SKM-1 (cell line): ENCODE results near the gene ZNF808.
"Not testable (repeated sequence)": the region's sequence is repeated elsewhere in the genome, so short reads cannot be mapped to it uniquely, and the experiment has no call there.

Experiments used
- DNase-seq: peaks from one replicate; lab custom pipeline; 2025; ENCODE audit not compliant: unreplicated experiment; lab: John Stamatoyannopoulos, UW

Gene ZNF808

GRCh38 chr19:52592301-52592700 is 64.8 kb downstream of the ZNF808 start:
- DNase-seq = no peak

- not testable (repeated sequence) for DNase-seq
Measured at GRCh38 chr19:52593441-52593840, 66.0 kb downstream of the ZNF808 start.

- DNase-seq = no peak
Measured at GRCh38 chr19:52599241-52599640, 71.8 kb downstream of the ZNF808 start.

- no peak for DNase-seq
Measured at GRCh38 chr19:52600639-52601024, 73.2 kb downstream of the ZNF808 start.

GRCh38 chr19:52601025-52601973 is 73.8 kb downstream of the ZNF808 start:
- peak; percentile 7 for DNase-seq

GRCh38 chr19:52601974-52602366 is 74.5 kb downstream of the ZNF808 start:
- DNase-seq = not testable (repeated sequence)

GRCh38 chr19:52602941-52603340 is 75.5 kb downstream of the ZNF808 start:
- DNase-seq = no peak

- no peak for DNase-seq
Measured at GRCh38 chr19:52603558-52604207, 76.2 kb downstream of the ZNF808 start.
